ENCODE data around the gene GDPGP1.
A peak's percentile ranks its signal among the peaks of the same experiment; 100 is the strongest.

- TF ChIP-seq JUND (IDR thresholded peaks at IDR 0.05; ENCODE audit: borderline replicate concordance, low read depth, low read length) (peak; percentile 57; the same call in 1 of the 2 replicates), JUND (tag; IDR thresholded peaks at IDR 0.05; ENCODE audit: borderline replicate concordance, low read depth, low read length) (peak; percentile 43; the same call in 1 of the 3 replicates), SNAPC5 (CRISPR knock-in tag; IDR thresholded peaks at IDR 0.05) (no peak), PKNOX1 (IDR thresholded peaks at IDR 0.05) (no peak), EP300 (IDR thresholded peaks at IDR 0.05; ENCODE audit: low read length) (peak; percentile 45), JUNB (CRISPR knock-in tag; conservative IDR thresholded peaks at IDR 0.05) (no peak), CTCF (IDR thresholded peaks at IDR 0.05 in 2 of 3, conservative IDR thresholded peaks at IDR 0.05 in 1 of 3; ENCODE audit: insufficient read depth in 2 of 3, low read depth in 1 of 3, low read length in 3 of 3) (no peak), ZNF347 (CRISPR knock-in tag; IDR thresholded peaks at IDR 0.05; ENCODE audit: low read depth) (no peak), OTX1 (CRISPR knock-in tag; IDR thresholded peaks at IDR 0.05) (no peak), NFYB (IDR thresholded peaks at IDR 0.05; ENCODE audit: extremely low read depth, insufficient read length) (no peak), ZNF696 (CRISPR knock-in tag; conservative IDR thresholded peaks at IDR 0.05) (no peak), CHCHD3 (CRISPR knock-in tag; IDR thresholded peaks at IDR 0.05) (no peak)
Observed at GRCh38 chr15:90241343-90242192, 7.6 kb downstream of the GDPGP1 start.

All from K562 (cell line).